Prostate gland (tissue), 2 donors: ENCODE results near the gene BMP8B.

Experiments
- CTCF ChIP-seq, 4 experiments: fragments of 200-600 bp in 2 of 4; fragments of 450-650 bp in 2 of 4; sonication (generic) in 2 of 4; IDR thresholded peaks; 1 replicate in 3 of 4; 2 replicates in 1 of 4; pipeline ENCODE4 v1.5.1; 2016 to 2019; ENCODE audit warnings: antibody characterized with exemption in 4 of 4, mild to moderate bottlenecking in 2 of 4, moderate library complexity in 2 of 4
- POLR2A ChIP-seq: fragments of 450-650 bp; IDR thresholded peaks from one replicate; pipeline ENCODE4 v1.6.1; 2016; ENCODE audit warnings: antibody characterized with exemption, mild to moderate bottlenecking
- POLR2AphosphoS5 ChIP-seq: sonication (generic); formaldehyde crosslinking; IDR thresholded peaks from one replicate; pipeline ENCODE4 v1.6.1; 2017; ENCODE audit warnings: antibody characterized with exemption

- TF ChIP-seq CTCF (IDR thresholded peaks at IDR 0.05) = no peak
- no peak for TF ChIP-seq POLR2A
- TF ChIP-seq POLR2AphosphoS5 = no peak
Observed at GRCh38 chr1:39753132-39754025, 35.3 kb downstream of the BMP8B start.
